HepG2 (cell line): Measurements from ENCODE around the gene ACE. TPM values are rescaled to one million over a fixed set of nuclear protein-coding genes. Genes with fewer than 3 reads are reported as not detected.

ENCODE experiments used
- ARID2 ChIP-seq: sonication (generic); formaldehyde crosslinking; IDR thresholded peaks from 2 replicates; pipeline ENCODE4 v1.8.1; 2022; ENCODE audit warnings: mild to moderate bottlenecking, missing genetic modification reagents, borderline replicate concordance
- ARNT2 ChIP-seq: sonication (generic); formaldehyde crosslinking; IDR thresholded peaks from 2 replicates; pipeline ENCODE4 v1.8.0; 2022; ENCODE audit warnings: mild to moderate bottlenecking, low read depth, missing genetic modification reagents, moderate library complexity
- EZH2 ChIP-seq: conservative IDR thresholded peaks from 2 replicates; pipeline ENCODE4 v1.6.1; 2012; ENCODE audit warnings: mild to moderate bottlenecking, low read depth, low read length, moderate library complexity
- GABPB1 ChIP-seq: IDR thresholded peaks from 2 replicates; pipeline ENCODE4 v1.6.1; 2016; ENCODE audit warnings: mild to moderate bottlenecking, missing genetic modification reagents, moderate library complexity, missing compliant biosample characterization
- HNRNPL ChIP-seq: fragments of 200-400 bp; formaldehyde crosslinking; IDR thresholded peaks from 2 replicates; pipeline ENCODE4 v1.6.1; 2017; ENCODE audit warnings: mild to moderate bottlenecking, low read depth, low read length
- MBNL3 ChIP-seq: fragments of 250-450 bp; sonication (Bioruptor Pico); conservative IDR thresholded peaks from 2 replicates; pipeline ENCODE4 v1.8.0; 2022; ENCODE audit warnings: mild to moderate bottlenecking, inconsistent platforms
- PITX1 ChIP-seq: sonication (generic); formaldehyde crosslinking; IDR thresholded peaks from 2 replicates; pipeline ENCODE4 v1.5.1; 2020; ENCODE audit warnings: mild to moderate bottlenecking, missing genetic modification reagents
- PPARG ChIP-seq: conservative IDR thresholded peaks from 2 replicates; pipeline ENCODE4 v1.6.1; 2016; ENCODE audit warnings: missing biosample characterization, missing genetic modification reagents
- SPEN ChIP-seq: sonication (generic); formaldehyde crosslinking; IDR thresholded peaks from 2 replicates; pipeline ENCODE4 v1.5.1; 2020; ENCODE audit warnings: low read depth, mild to moderate bottlenecking, missing genetic modification reagents
- TBX3 ChIP-seq: fragments of 450-650 bp; IDR thresholded peaks from 2 replicates; pipeline ENCODE4 v1.6.1; 2017; ENCODE audit warnings: antibody characterized with exemption, mild to moderate bottlenecking, inconsistent platforms, borderline replicate concordance
- ZNF296 ChIP-seq: sonication (generic); formaldehyde crosslinking; conservative IDR thresholded peaks from 2 replicates; pipeline ENCODE4 v1.5.0; 2020; ENCODE audit warnings: mild to moderate bottlenecking, missing genetic modification reagents
- ZNF431 ChIP-seq: sonication (generic); formaldehyde crosslinking; IDR thresholded peaks from 2 replicates; pipeline ENCODE4 v1.9.0; 2022; ENCODE audit warnings: missing genetic modification reagents, low read depth, mild to moderate bottlenecking, borderline replicate concordance
- ZSCAN21 ChIP-seq: sonication (generic); formaldehyde crosslinking; IDR thresholded peaks from 2 replicates; pipeline ENCODE4 v1.8.0; 2022; ENCODE audit warnings: mild to moderate bottlenecking, missing genetic modification reagents, moderate library complexity, borderline replicate concordance
- polyA plus RNA-seq, 8 experiments: library from polyadenylated mRNA; depleted of rRNA in 3 of 8; stranded (reverse) in 7 of 8; unstranded in 1 of 8; fragments of >200 nt; fragmentation: Illumina TruSeq in 4 of 8; extraction: Trizol in 4 of 8; gene quantifications; 2 replicates each; pipeline versions ENCODE4 v1.2.1 to v1.2.3, GENCODE V29; 2011 to 2016; ENCODE audit warnings: low read depth in 4 of 8, missing spikeins in 1 of 8, mixed read lengths in 1 of 8; ENCODE audit not compliant: insufficient read depth in 1 of 8
- total RNA-seq, 5 experiments: library from RNA; depleted of rRNA; stranded (reverse); fragments of >200 nt; fragmentation: Illumina TruSeq; extraction: Trizol; gene quantifications; 2 replicates each; pipeline ENCODE4 v1.2.3, GENCODE V29; 2016; ENCODE audit warnings: low read depth in 1 of 5
- TF ChIP-seq, protein P1 (sequence below): sonication (generic); formaldehyde crosslinking; IDR thresholded peaks from one replicate; pipeline ENCODE4 v1.5.1; 2020; ENCODE audit warnings: mild to moderate bottlenecking, missing genetic modification reagents; ENCODE audit errors: not compliant biosample characterization
- TF ChIP-seq, protein P2 (sequence below): sonication (generic); formaldehyde crosslinking; IDR thresholded peaks from 2 replicates; pipeline ENCODE4 v1.8.1; 2023; ENCODE audit warnings: mild to moderate bottlenecking, missing genetic modification reagents

ACE gene
- total and polyA plus RNA-seq, 2 of the 13 experiments (the other 11 are each of a cell fraction or from before 2014, with no cell fraction given): 0.08 to 0.13 TPM

GRCh38 chr17:63516910-63517824 is 40.3 kb downstream of the ACE start (continued):
- TF ChIP-seq PPARG (CRISPR knock-in tag) (no peak; the same call in 1 of the 2 replicates), PITX1 (0 out of 2 replicates have a peak, but pooled peaks have one; percentile 49), MBNL3 (CRISPR knock-in tag) (no peak), SPEN (CRISPR knock-in tag) (peak; percentile 84; the same call in 1 of the 2 replicates), GABPB1 (CRISPR knock-in tag) (peak; percentile 16; the same call in 1 of the 2 replicates), TBX3 (no peak), HNRNPL (no peak), ARNT2 (CRISPR knock-in tag) (no peak), ZNF296 (CRISPR knock-in tag) (no peak), EZH2 (no peak), ARID2 (CRISPR knock-in tag) (no peak), ZNF431 (peak; percentile 92), ZSCAN21 (CRISPR knock-in tag) (0 out of 2 replicates have a peak, but pooled peaks have one; percentile 4)
- TF ChIP-seq, protein P1, sequence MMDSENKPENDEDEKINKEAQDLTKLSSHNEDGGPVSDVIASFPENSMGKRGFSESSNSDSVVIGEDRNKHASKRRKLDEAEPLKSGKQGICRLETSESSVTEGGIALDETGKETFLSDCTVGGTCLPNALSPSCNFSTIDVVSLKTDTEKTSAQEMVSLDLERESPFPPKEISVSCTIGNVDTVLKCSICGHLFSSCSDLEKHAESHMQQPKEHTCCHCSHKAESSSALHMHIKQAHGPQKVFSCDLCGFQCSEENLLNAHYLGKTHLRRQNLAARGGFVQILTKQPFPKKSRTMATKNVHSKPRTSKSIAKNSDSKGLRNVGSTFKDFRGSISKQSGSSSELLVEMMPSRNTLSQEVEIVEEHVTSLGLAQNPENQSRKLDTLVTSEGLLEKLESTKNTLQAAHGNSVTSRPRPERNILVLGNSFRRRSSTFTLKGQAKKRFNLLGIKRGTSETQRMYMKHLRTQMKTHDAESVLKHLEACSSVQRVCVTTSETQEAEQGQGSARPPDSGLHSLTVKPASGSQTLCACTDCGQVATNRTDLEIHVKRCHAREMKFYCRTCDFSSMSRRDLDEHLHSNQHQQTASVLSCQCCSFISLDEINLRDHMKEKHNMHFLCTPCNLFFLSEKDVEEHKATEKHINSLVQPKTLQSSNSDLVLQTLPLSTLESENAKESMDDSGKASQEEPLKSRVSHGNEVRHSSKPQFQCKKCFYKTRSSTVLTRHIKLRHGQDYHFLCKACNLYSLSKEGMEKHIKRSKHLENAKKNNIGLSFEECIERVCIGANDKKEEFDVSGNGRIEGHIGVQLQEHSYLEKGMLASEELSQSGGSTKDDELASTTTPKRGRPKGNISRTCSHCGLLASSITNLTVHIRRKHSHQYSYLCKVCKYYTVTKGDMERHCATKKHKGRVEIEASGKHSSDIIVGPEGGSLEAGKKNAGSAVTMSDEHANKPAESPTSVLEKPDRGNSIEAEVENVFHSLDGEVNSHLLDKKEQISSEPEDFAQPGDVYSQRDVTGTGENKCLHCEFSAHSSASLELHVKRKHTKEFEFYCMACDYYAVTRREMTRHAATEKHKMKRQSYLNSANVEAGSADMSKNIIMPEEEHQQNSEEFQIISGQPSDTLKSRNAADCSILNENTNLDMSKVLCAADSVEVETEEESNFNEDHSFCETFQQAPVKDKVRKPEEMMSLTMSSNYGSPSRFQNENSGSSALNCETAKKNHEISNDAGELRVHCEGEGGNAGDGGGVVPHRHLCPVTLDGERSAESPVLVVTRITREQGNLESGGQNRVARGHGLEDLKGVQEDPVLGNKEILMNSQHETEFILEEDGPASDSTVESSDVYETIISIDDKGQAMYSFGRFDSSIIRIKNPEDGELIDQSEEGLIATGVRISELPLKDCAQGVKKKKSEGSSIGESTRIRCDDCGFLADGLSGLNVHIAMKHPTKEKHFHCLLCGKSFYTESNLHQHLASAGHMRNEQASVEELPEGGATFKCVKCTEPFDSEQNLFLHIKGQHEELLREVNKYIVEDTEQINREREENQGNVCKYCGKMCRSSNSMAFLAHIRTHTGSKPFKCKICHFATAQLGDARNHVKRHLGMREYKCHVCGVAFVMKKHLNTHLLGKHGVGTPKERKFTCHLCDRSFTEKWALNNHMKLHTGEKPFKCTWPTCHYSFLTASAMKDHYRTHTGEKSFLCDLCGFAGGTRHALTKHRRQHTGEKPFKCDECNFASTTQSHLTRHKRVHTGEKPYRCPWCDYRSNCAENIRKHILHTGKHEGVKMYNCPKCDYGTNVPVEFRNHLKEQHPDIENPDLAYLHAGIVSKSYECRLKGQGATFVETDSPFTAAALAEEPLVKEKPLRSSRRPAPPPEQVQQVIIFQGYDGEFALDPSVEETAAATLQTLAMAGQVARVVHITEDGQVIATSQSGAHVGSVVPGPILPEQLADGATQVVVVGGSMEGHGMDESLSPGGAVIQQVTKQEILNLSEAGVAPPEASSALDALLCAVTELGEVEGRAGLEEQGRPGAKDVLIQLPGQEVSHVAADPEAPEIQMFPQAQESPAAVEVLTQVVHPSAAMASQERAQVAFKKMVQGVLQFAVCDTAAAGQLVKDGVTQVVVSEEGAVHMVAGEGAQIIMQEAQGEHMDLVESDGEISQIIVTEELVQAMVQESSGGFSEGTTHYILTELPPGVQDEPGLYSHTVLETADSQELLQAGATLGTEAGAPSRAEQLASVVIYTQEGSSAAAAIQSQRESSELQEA (CRISPR knock-in tag): no peak
- TF ChIP-seq, protein P2, sequence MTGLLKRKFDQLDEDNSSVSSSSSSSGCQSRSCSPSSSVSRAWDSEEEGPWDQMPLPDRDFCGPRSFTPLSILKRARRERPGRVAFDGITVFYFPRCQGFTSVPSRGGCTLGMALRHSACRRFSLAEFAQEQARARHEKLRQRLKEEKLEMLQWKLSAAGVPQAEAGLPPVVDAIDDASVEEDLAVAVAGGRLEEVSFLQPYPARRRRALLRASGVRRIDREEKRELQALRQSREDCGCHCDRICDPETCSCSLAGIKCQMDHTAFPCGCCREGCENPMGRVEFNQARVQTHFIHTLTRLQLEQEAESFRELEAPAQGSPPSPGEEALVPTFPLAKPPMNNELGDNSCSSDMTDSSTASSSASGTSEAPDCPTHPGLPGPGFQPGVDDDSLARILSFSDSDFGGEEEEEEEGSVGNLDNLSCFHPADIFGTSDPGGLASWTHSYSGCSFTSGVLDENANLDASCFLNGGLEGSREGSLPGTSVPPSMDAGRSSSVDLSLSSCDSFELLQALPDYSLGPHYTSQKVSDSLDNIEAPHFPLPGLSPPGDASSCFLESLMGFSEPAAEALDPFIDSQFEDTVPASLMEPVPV (CRISPR knock-in tag): no peak
